Measurements from ENCODE around the gene ROBO3.

ROBO3 gene

DNA sequence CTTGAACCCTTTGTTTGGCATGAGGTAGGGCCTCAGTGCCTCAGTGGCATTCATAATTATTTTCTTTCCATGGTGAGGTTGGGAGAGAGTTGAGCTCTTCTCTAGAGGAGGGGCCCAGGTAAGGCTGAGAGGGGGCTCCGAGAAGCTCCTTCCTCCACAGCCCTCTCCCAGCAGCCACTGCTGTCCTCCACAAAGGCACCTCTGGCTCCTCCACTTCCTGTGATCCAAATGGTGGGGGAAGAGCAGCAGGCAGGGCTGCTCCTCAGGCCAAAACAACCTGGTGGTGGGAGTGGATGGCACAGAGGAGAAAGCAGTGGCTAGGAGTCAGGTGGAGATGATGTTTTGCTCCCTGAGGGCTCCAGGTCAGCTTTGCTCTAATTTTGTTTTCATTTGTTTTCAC lies 19.1 kb downstream of the ROBO3 start:
- ChIA-PET POLR2A (no interaction called here), CTCF (interaction anchor here (0.9 to 1.5 kb wide), 2 partner anchors 8 to 48 kb away, joined by 4 to 10 read pairs; no protein-coding TSS in a partner anchor)
- no peak for DNase-seq (ENCODE audit: low read depth, low spot score)
- no peak overlapping the region for H3K4me3 ChIP-seq (ENCODE audit: low read depth, low read length)
- TF ChIP-seq, protein P1, sequence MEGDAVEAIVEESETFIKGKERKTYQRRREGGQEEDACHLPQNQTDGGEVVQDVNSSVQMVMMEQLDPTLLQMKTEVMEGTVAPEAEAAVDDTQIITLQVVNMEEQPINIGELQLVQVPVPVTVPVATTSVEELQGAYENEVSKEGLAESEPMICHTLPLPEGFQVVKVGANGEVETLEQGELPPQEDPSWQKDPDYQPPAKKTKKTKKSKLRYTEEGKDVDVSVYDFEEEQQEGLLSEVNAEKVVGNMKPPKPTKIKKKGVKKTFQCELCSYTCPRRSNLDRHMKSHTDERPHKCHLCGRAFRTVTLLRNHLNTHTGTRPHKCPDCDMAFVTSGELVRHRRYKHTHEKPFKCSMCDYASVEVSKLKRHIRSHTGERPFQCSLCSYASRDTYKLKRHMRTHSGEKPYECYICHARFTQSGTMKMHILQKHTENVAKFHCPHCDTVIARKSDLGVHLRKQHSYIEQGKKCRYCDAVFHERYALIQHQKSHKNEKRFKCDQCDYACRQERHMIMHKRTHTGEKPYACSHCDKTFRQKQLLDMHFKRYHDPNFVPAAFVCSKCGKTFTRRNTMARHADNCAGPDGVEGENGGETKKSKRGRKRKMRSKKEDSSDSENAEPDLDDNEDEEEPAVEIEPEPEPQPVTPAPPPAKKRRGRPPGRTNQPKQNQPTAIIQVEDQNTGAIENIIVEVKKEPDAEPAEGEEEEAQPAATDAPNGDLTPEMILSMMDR (IDR thresholded peaks at IDR 0.05; ENCODE audit: insufficient read depth, low read length, missing control alignments), result no peak

DNA sequence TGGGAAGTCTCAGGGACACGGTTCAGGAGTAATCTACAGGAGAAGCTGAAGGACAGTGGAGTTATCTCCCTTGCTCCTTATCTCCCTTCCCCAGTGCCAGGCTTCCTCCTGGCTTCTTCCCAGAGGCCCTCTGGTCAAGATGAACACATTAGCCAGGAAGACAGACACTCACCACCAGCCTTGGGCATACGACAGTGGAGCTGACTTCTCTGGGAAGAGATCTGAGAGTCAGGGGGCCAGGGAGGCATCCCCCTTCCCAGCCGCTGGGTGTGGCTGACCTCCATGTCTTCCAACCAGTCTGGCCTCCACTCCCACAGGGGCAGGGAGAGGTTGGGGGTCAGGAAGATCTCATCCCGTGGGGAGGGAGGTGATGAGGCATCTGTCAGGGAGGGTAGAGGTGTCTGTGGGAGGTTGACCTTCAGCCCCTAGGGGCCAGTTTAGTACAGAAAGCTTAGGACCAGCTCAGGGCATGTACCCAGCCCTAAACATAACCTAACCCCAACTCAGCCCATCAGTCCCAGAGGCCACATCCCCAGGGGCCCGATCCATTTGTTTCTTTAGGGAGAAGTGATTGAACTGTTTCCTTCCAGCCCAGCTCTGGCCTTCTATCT lies 19.7 kb downstream of the ROBO3 start:
- CTCF ChIA-PET, result interaction anchor here (0.9 to 1.5 kb wide), 2 partner anchors 9 to 48 kb away, joined by 4 to 10 read pairs; no protein-coding TSS in a partner anchor
- TF ChIP-seq, protein P1 (IDR thresholded peaks at IDR 0.05; ENCODE audit: insufficient read depth, low read length, missing control alignments), result no peak
- no peak overlapping the region for H3K4me3 ChIP-seq (ENCODE audit: low read depth, low read length)
- DNase-seq (ENCODE audit: low read depth, low spot score), result no peak
- POLR2A ChIA-PET, result no interaction called here

DNA sequence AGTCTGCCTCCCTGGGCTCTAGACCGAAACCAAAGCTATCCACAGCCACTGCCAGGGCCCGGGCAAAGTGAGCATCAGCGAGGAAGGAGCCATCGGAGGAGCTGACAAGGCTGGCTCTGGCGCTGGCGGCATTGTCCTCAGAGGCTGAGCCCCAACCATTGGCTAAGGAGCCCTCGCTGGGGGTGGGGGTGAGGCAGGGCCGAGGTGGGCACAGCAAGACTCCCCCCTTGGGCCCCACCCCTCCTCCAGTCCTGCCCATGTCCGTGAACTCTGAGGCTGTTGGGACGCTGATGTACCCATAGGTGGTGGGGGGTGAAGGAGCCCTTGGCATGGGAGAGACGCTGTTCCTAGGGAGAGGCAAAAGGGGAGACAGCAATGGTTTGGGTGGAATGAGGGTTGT lies 21.2 kb downstream of the ROBO3 start:
- POLR2A ChIA-PET, result interaction anchor here (1.3 kb wide), 1 partner anchor 10 kb away, joined by 4 read pairs; no protein-coding TSS in a partner anchor
- CTCF ChIA-PET, result interaction anchor here (4.1 kb wide), 1 partner anchor 11 kb away, joined by 32 read pairs; no protein-coding TSS in a partner anchor

DNA sequence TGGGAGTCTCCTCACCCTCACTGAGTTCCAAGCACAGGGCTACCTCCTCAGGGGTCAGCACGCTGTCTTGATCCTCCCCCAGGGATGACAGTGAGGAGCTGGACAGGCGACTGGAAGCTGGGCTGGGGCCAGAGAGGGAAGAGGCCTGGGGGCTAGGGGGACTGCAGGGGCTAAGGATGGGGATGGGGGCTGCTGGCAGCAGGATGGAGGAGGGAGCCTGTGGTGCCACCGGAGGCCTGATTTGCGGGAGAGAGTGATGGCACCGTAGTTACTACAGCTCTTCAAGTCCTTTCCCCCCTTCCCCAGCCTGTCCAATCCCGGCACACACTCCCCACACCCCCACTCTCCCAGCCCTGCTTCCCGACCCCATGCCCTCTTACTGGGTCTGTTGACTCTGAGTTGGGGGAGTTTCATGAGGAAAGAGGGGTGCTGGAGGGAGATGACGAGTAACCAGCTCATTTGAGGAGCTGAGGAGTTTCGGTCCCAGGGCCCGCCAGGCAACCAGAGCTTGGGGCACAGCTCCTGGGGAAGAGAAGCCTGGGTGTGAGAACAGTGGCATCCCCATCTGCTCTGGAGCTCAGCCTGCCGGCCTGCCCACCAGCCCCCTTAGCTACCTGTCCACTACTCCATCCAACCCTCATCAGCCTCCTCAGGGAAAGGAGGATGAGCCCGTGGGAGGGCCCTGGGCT lies 21.9 kb downstream of the ROBO3 start:
- TF ChIP-seq, protein P1 (IDR thresholded peaks at IDR 0.05; ENCODE audit: insufficient read depth, low read length, missing control alignments), result no peak
- ChIA-PET POLR2A (interaction anchor here (1.3 kb wide), 1 partner anchor 11 kb away, joined by 4 read pairs; no protein-coding TSS in a partner anchor), CTCF (interaction anchor here (1.0 to 4.1 kb wide), 3 partner anchors 12 to 50 kb away, joined by 5 to 32 read pairs (median 6); no protein-coding TSS in a partner anchor)
- no peak for DNase-seq (ENCODE audit: low read depth, low spot score)
- H3K4me3 ChIP-seq (ENCODE audit: low read depth, low read length), result no peak overlapping the region

More for the DNA sequence above, 21.2 kb downstream of the ROBO3 start:
- DNase-seq (ENCODE audit: low read depth, low spot score), result no peak
- TF ChIP-seq, protein P1 (IDR thresholded peaks at IDR 0.05; ENCODE audit: insufficient read depth, low read length, missing control alignments), result no peak
- H3K4me3 ChIP-seq (ENCODE audit: low read depth, low read length), result no peak overlapping the region

DNA sequence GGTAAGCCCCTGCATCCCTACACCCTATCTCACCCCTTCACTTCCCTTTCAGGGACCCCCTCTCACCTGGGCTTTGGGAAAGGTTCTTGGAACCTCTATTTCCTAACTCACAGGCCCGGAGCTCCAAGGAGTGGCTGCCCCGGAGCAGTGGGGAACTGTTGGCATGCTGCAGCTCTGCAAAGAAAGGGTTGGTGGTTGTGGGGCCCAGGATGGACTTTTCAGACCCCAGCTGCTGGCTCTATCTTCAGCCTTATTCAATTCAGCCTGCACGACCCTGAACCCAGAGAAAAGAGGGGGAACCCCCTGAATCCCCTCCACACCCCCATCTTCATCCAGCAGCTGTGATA lies 22.4 kb downstream of the ROBO3 start:
- TF ChIP-seq, protein P1 (IDR thresholded peaks at IDR 0.05; ENCODE audit: insufficient read depth, low read length, missing control alignments), result no peak
- ChIA-PET CTCF (interaction anchor here (1.0 to 4.1 kb wide), 4 partner anchors 9 to 50 kb away, joined by 3 to 32 read pairs (median 6); no protein-coding TSS in a partner anchor), POLR2A (interaction anchor here (1.3 kb wide), 1 partner anchor 11 kb away, joined by 4 read pairs; no protein-coding TSS in a partner anchor)
- DNase-seq (ENCODE audit: low read depth, low spot score), result no peak
- H3K4me3 ChIP-seq (ENCODE audit: low read depth, low read length), result no peak overlapping the region

All from AG04449 (cell line).